ENCODE measurements around the gene SHH. TPM values are rescaled to one million over a fixed set of nuclear protein-coding genes. Genes with fewer than 3 reads are reported as not detected.

The SHH gene
- total and polyA plus RNA-seq, 5 donors from 2014 or later = 0.06 to 0.32 TPM; not detected in 3

- DNase-seq (no peak), ATAC-seq (ENCODE audit: low read depth in 2 of 2) (no peak)
- H3K36me3 Mint-ChIP-seq = peaks cover 19% of the 10 kb centered on the region
- H3K36me3 ChIP-seq (ENCODE audit: control insufficient read depth, insufficient read depth, low read length) = peaks cover 3% of the 10 kb centered on the region
- H3K9me3 Mint-ChIP-seq = peaks cover 0 to 3% (median 0%) of the 10 kb centered on the region in 7 donors
- H3K4me3 ChIP-seq (ENCODE audit: low read depth, low read length) = no peak overlapping the region
- peaks cover 6 to 9% (median 7%) of the 10 kb centered on the region in 4 donors for H3K4me1 Mint-ChIP-seq
- H3K27ac ChIP-seq (ENCODE audit: insufficient read depth, low read length, poor library complexity, severe bottlenecking) = no peak overlapping the region
- peaks cover 8% of the 10 kb centered on the region for H3K27me3 Mint-ChIP-seq
- H3K27ac Mint-ChIP-seq = peak overlapping the region in 1 of 3 donors; percentile 77
- H3K27me3 ChIP-seq (ENCODE audit: control insufficient read depth, insufficient read depth, low read length) = no peaks in the 10 kb centered on the region
- H3K4me1 ChIP-seq (ENCODE audit: control insufficient read depth, insufficient read depth, low read length, poor library complexity, severe bottlenecking) = no peaks in the 10 kb centered on the region
- H3K9me3 ChIP-seq (ENCODE audit: control insufficient read depth in 2 of 2, low read length in 2 of 2) = no peaks in the 10 kb centered on the region
- H3K4me3 Mint-ChIP-seq = peak overlapping the region in 1 of 4 donors; percentile 47
Measured at GRCh38 chr7:155789001-155789725, 23.1 kb downstream of the SHH start.

- Histone ChIP-seq H3K9me3 (ENCODE audit: control insufficient read depth in 2 of 2, low read length in 2 of 2) (no peaks in the 10 kb centered on the region), H3K27ac (ENCODE audit: insufficient read depth, low read length, poor library complexity, severe bottlenecking) (no peak overlapping the region), H3K36me3 (ENCODE audit: control insufficient read depth, insufficient read depth, low read length) (peaks cover 8% of the 10 kb centered on the region), H3K4me1 (ENCODE audit: control insufficient read depth, insufficient read depth, low read length, poor library complexity, severe bottlenecking) (no peaks in the 10 kb centered on the region), H3K4me3 (ENCODE audit: low read depth, low read length) (no peak overlapping the region), H3K27me3 (ENCODE audit: control insufficient read depth, insufficient read depth, low read length) (no peaks in the 10 kb centered on the region)
- Mint-ChIP-seq H3K4me3 (no peak overlapping the region), H3K4me1 (peaks cover 6 to 9% (median 7%) of the 10 kb centered on the region in 4 donors), H3K27ac (no peak overlapping the region), H3K36me3 (peaks cover 24% of the 10 kb centered on the region), H3K9me3 (peaks cover 0 to 3% (median 0%) of the 10 kb centered on the region in 7 donors), H3K27me3 (peaks cover 8% of the 10 kb centered on the region)
- ATAC-seq (ENCODE audit: low read depth in 2 of 2) = no peak
- DNase-seq = no peak
Measured at GRCh38 chr7:155788616-155789000, 23.7 kb downstream of the SHH start.

GRCh38 chr7:155787171-155787851 is 25.0 kb downstream of the SHH start:
- H3K36me3 Mint-ChIP-seq = peaks cover 33% of the 10 kb centered on the region
- Histone ChIP-seq H3K4me1 (ENCODE audit: control insufficient read depth, insufficient read depth, low read length, poor library complexity, severe bottlenecking) (no peaks in the 10 kb centered on the region), H3K4me3 (ENCODE audit: low read depth, low read length) (no peak overlapping the region), H3K36me3 (ENCODE audit: control insufficient read depth, insufficient read depth, low read length) (peaks cover 21% of the 10 kb centered on the region), H3K27me3 (ENCODE audit: control insufficient read depth, insufficient read depth, low read length) (no peaks in the 10 kb centered on the region), H3K27ac (ENCODE audit: insufficient read depth, low read length, poor library complexity, severe bottlenecking) (no peak overlapping the region), H3K9me3 (ENCODE audit: control insufficient read depth in 2 of 2, low read length in 2 of 2) (no peaks in the 10 kb centered on the region)
- ATAC-seq (ENCODE audit: low read depth in 2 of 2) (peak in 1 of 2 donors; percentile 24), DNase-seq (no peak)
- H3K4me3 Mint-ChIP-seq = peak overlapping the region in 1 of 4 donors; percentile 17
- peaks cover 6 to 11% (median 7%) of the 10 kb centered on the region in 4 donors for H3K4me1 Mint-ChIP-seq
- peaks cover 8% of the 10 kb centered on the region for H3K27me3 Mint-ChIP-seq
- no peak overlapping the region for H3K27ac Mint-ChIP-seq
- peaks cover 0 to 3% (median 0%) of the 10 kb centered on the region in 7 donors for H3K9me3 Mint-ChIP-seq

- H3K36me3 ChIP-seq (ENCODE audit: control insufficient read depth, insufficient read depth, low read length) = peaks cover 24% of the 10 kb centered on the region
- H3K9me3 Mint-ChIP-seq = peaks cover 0 to 3% (median 0%) of the 10 kb centered on the region in 7 donors
- peaks cover 6 to 11% (median 7%) of the 10 kb centered on the region in 4 donors for H3K4me1 Mint-ChIP-seq
- H3K9me3 ChIP-seq (ENCODE audit: control insufficient read depth in 2 of 2, low read length in 2 of 2) = no peaks in the 10 kb centered on the region
- H3K27me3 Mint-ChIP-seq = peaks cover 8% of the 10 kb centered on the region
- H3K27ac ChIP-seq (ENCODE audit: insufficient read depth, low read length, poor library complexity, severe bottlenecking) = no peak overlapping the region
- no peak overlapping the region for H3K27ac Mint-ChIP-seq
- H3K4me3 Mint-ChIP-seq = peak overlapping the region in 1 of 4 donors; percentile 33
- no peak overlapping the region for H3K4me3 ChIP-seq (ENCODE audit: low read depth, low read length)
- DNase-seq (no peak), ATAC-seq (ENCODE audit: low read depth in 2 of 2) (no peak)
- no peaks in the 10 kb centered on the region for H3K27me3 ChIP-seq (ENCODE audit: control insufficient read depth, insufficient read depth, low read length)
- H3K4me1 ChIP-seq (ENCODE audit: control insufficient read depth, insufficient read depth, low read length, poor library complexity, severe bottlenecking) = no peaks in the 10 kb centered on the region
- peaks cover 34% of the 10 kb centered on the region for H3K36me3 Mint-ChIP-seq
Measured at GRCh38 chr7:155786491-155786890, 25.8 kb downstream of the SHH start.

- Mint-ChIP-seq H3K4me1 (peaks cover 6 to 11% (median 7%) of the 10 kb centered on the region in 4 donors), H3K27me3 (peaks cover 8% of the 10 kb centered on the region), H3K27ac (no peak overlapping the region), H3K4me3 (peak overlapping the region in 1 of 4 donors; percentile 43), H3K9me3 (peaks cover 0 to 3% (median 0%) of the 10 kb centered on the region in 7 donors), H3K36me3 (peaks cover 43% of the 10 kb centered on the region)
- H3K36me3 ChIP-seq (ENCODE audit: control insufficient read depth, insufficient read depth, low read length) = peaks cover 29% of the 10 kb centered on the region
- ATAC-seq (ENCODE audit: low read depth in 2 of 2) (no peak), DNase-seq (no peak)
- no peaks in the 10 kb centered on the region for H3K9me3 ChIP-seq (ENCODE audit: control insufficient read depth in 2 of 2, low read length in 2 of 2)
- no peak overlapping the region for H3K4me3 ChIP-seq (ENCODE audit: low read depth, low read length)
- H3K4me1 ChIP-seq (ENCODE audit: control insufficient read depth, insufficient read depth, low read length, poor library complexity, severe bottlenecking) = no peaks in the 10 kb centered on the region
- no peaks in the 10 kb centered on the region for H3K27me3 ChIP-seq (ENCODE audit: control insufficient read depth, insufficient read depth, low read length)
- no peak overlapping the region for H3K27ac ChIP-seq (ENCODE audit: insufficient read depth, low read length, poor library complexity, severe bottlenecking)
Measured at GRCh38 chr7:155785536-155785935, 26.7 kb downstream of the SHH start.

GRCh38 chr7:155782466-155782865 is 29.8 kb downstream of the SHH start:
- no peak overlapping the region for H3K4me3 ChIP-seq (ENCODE audit: low read depth, low read length)
- no peaks in the 10 kb centered on the region for H3K9me3 ChIP-seq (ENCODE audit: control insufficient read depth in 2 of 2, low read length in 2 of 2)
- no peaks in the 10 kb centered on the region for H3K4me1 ChIP-seq (ENCODE audit: control insufficient read depth, insufficient read depth, low read length, poor library complexity, severe bottlenecking)
- no peaks in the 10 kb centered on the region for H3K27me3 ChIP-seq (ENCODE audit: control insufficient read depth, insufficient read depth, low read length)
- H3K27ac ChIP-seq (ENCODE audit: insufficient read depth, low read length, poor library complexity, severe bottlenecking) = no peak overlapping the region
- peaks cover 62% of the 10 kb centered on the region for H3K36me3 Mint-ChIP-seq
- H3K4me1 Mint-ChIP-seq = peaks cover 5 to 11% (median 6%) of the 10 kb centered on the region in 4 donors
- no peak for DNase-seq
- H3K36me3 ChIP-seq (ENCODE audit: control insufficient read depth, insufficient read depth, low read length) = peaks cover 55% of the 10 kb centered on the region
- H3K9me3 Mint-ChIP-seq = peaks cover 0 to 3% (median 0%) of the 10 kb centered on the region in 7 donors
- peaks cover 4% of the 10 kb centered on the region for H3K27me3 Mint-ChIP-seq
- H3K27ac Mint-ChIP-seq = no peak overlapping the region
- H3K4me3 Mint-ChIP-seq = no peak overlapping the region
- ATAC-seq (ENCODE audit: low read depth in 2 of 2) = no peak

GRCh38 chr7:155781433-155781832 is 30.8 kb downstream of the SHH start:
- peaks cover 3% of the 10 kb centered on the region for H3K27me3 Mint-ChIP-seq
- peaks cover 0 to 3% (median 0%) of the 10 kb centered on the region in 7 donors for H3K9me3 Mint-ChIP-seq
- DNase-seq (no peak), ATAC-seq (ENCODE audit: low read depth in 2 of 2) (no peak)
- peaks cover 67% of the 10 kb centered on the region for H3K36me3 Mint-ChIP-seq
- peaks cover 4 to 11% (median 6%) of the 10 kb centered on the region in 4 donors for H3K4me1 Mint-ChIP-seq
- H3K4me1 ChIP-seq (ENCODE audit: control insufficient read depth, insufficient read depth, low read length, poor library complexity, severe bottlenecking) = no peaks in the 10 kb centered on the region
- H3K4me3 Mint-ChIP-seq = no peak overlapping the region
- no peaks in the 10 kb centered on the region for H3K27me3 ChIP-seq (ENCODE audit: control insufficient read depth, insufficient read depth, low read length)
- no peak overlapping the region for H3K4me3 ChIP-seq (ENCODE audit: low read depth, low read length)
- H3K27ac Mint-ChIP-seq = no peak overlapping the region
- H3K36me3 ChIP-seq (ENCODE audit: control insufficient read depth, insufficient read depth, low read length) = peaks cover 65% of the 10 kb centered on the region
- H3K9me3 ChIP-seq (ENCODE audit: control insufficient read depth in 2 of 2, low read length in 2 of 2) = no peaks in the 10 kb centered on the region
- H3K27ac ChIP-seq (ENCODE audit: insufficient read depth, low read length, poor library complexity, severe bottlenecking) = no peak overlapping the region
